HG03460 (cell line): Measurements from ENCODE around the gene NENF.

Experiments used
- ATAC-seq: cut with Tn5 transposase; IDR thresholded peaks from one replicate; pipeline ENCODE4 v1.9.1; 2021; ENCODE audit not compliant: unreplicated experiment

The NENF gene

GRCh38 chr1:212430955-212431394, 1.7 kb upstream of the NENF start:
- no peak for ATAC-seq

- ATAC-seq = no peak
These were observed 1.1 kb upstream of the NENF start for GRCh38 chr1:212431644-212432043.

GRCh38 chr1:212432272-212432660, 454 bp upstream of the NENF start:
- ATAC-seq = no peak

- ATAC-seq = no peak
These were observed 1.1 kb downstream of the NENF start for GRCh38 chr1:212433577-212434462.

- ATAC-seq = no peak
These were observed 2.3 kb downstream of the NENF start for GRCh38 chr1:212434992-212435391.

GRCh38 chr1:212437179-212437798, 4.6 kb downstream of the NENF start:
- no peak for ATAC-seq

- ATAC-seq = no peak
These were observed 6.1 kb downstream of the NENF start for GRCh38 chr1:212438831-212439237.

- ATAC-seq = no peak
These were observed 7.7 kb downstream of the NENF start for GRCh38 chr1:212440419-212440818.

- ATAC-seq = no peak
These were observed 9.7 kb downstream of the NENF start for GRCh38 chr1:212442408-212442807.

GRCh38 chr1:212446333-212446732, 13.6 kb downstream of the NENF start:
- no peak for ATAC-seq

- no peak for ATAC-seq
These were observed 14.8 kb downstream of the NENF start for GRCh38 chr1:212447478-212447877.

GRCh38 chr1:212450331-212450881, 17.7 kb downstream of the NENF start:
- no peak for ATAC-seq

- ATAC-seq = no peak
These were observed 18.9 kb downstream of the NENF start for GRCh38 chr1:212451416-212452322.

GRCh38 chr1:212452323-212453155, 19.8 kb downstream of the NENF start:
- no peak for ATAC-seq

GRCh38 chr1:212453156-212453857, 20.6 kb downstream of the NENF start:
- no peak for ATAC-seq

GRCh38 chr1:212454741-212455140, 22.0 kb downstream of the NENF start:
- ATAC-seq = no peak

GRCh38 chr1:212455401-212455800, 22.7 kb downstream of the NENF start:
- ATAC-seq = no peak

GRCh38 chr1:212455803-212456528, 23.2 kb downstream of the NENF start:
- ATAC-seq = peak; percentile 54
